ENCODE results near the gene MAPKAP1.

MAPKAP1 gene

GRCh38 chr9:125460883-125461635 lies 245.9 kb downstream of the MAPKAP1 start:
- peak in 1 of 56 donors; percentile 7 for DNase-seq

- no peak for DNase-seq
These were observed 246.7 kb downstream of the MAPKAP1 start for GRCh38 chr9:125460346-125460745.

GRCh38 chr9:125457357-125457756 lies 249.7 kb downstream of the MAPKAP1 start:
- no peak for DNase-seq

GRCh38 chr9:125455876-125456275 lies 251.1 kb downstream of the MAPKAP1 start:
- no peak for DNase-seq

GRCh38 chr9:125455132-125455531 lies 251.9 kb downstream of the MAPKAP1 start:
- DNase-seq = no peak

GRCh38 chr9:125447202-125447802 lies 259.7 kb downstream of the MAPKAP1 start:
- DNase-seq = no peak

- DNase-seq = no peak
These were observed 260.4 kb downstream of the MAPKAP1 start for GRCh38 chr9:125446561-125447094.

- no peak for DNase-seq
These were observed 262.0 kb downstream of the MAPKAP1 start for GRCh38 chr9:125444956-125445506.

- DNase-seq = no peak
These were observed 262.8 kb downstream of the MAPKAP1 start for GRCh38 chr9:125444166-125444565.

GRCh38 chr9:125443367-125443766 lies 263.6 kb downstream of the MAPKAP1 start:
- DNase-seq = no peak

GRCh38 chr9:125442452-125442851 lies 264.6 kb downstream of the MAPKAP1 start:
- no peak for DNase-seq

- no peak for DNase-seq
These were observed 266.6 kb downstream of the MAPKAP1 start for GRCh38 chr9:125440411-125440810.

GRCh38 chr9:125439434-125440272 lies 267.4 kb downstream of the MAPKAP1 start:
- DNase-seq = no peak

GRCh38 chr9:125438506-125439433 lies 268.2 kb downstream of the MAPKAP1 start:
- no peak for DNase-seq

GRCh38 chr9:125437771-125438221 lies 269.2 kb downstream of the MAPKAP1 start:
- no peak for DNase-seq

- DNase-seq = no peak
These were observed 270.2 kb downstream of the MAPKAP1 start for GRCh38 chr9:125436613-125437443.

GRCh38 chr9:125435776-125436612 lies 271.0 kb downstream of the MAPKAP1 start:
- DNase-seq = no peak

GRCh38 chr9:125434986-125435775 lies 271.8 kb downstream of the MAPKAP1 start:
- no peak for DNase-seq
